K562 (cell line): ENCODE measurements around the gene METTL18. TPM values are rescaled to one million over a fixed set of nuclear protein-coding genes. Genes with fewer than 3 reads are reported as not detected.

ENCODE experiments used
- E4F1 ChIP-seq: fragments of 250-450 bp; sonication (Bioruptor Pico); IDR thresholded peaks from 2 replicates; pipeline ENCODE4 v1.5.0; 2021; ENCODE audit warnings: mild to moderate bottlenecking, borderline replicate concordance
- ELK1 ChIP-seq: sonication (generic); formaldehyde crosslinking; IDR thresholded peaks from 2 replicates; pipeline ENCODE4 v1.8.1; 2022; ENCODE audit warnings: missing genetic modification reagents
- IRF1 ChIP-seq: sonication (generic); formaldehyde crosslinking; IDR thresholded peaks from 2 replicates; pipeline ENCODE4 v1.8.0; 2022; ENCODE audit warnings: missing genetic modification reagents, mild to moderate bottlenecking, borderline replicate concordance
- KAT2B ChIP-seq: IDR thresholded peaks from one replicate; pipeline ENCODE4 v1.6.1; 2012; ENCODE audit warnings: low read depth, mild to moderate bottlenecking, control low read depth, inconsistent platforms, low read length, moderate library complexity
- KDM1A ChIP-seq, 2 experiments: fragments of 450-650 bp; IDR thresholded peaks; 2 replicates each; pipeline ENCODE4 v1.6.1; 2016; ENCODE audit warnings: mild to moderate bottlenecking in 2 of 2
- KDM2B ChIP-seq: fragments of 250-450 bp; sonication (Bioruptor Pico); IDR thresholded peaks from 2 replicates; pipeline ENCODE4 v1.8.0; 2021; ENCODE audit warnings: mild to moderate bottlenecking, moderate library complexity
- MYBL2 ChIP-seq, 2 experiments: fragments of 450-650 bp in 1 of 2; sonication (generic) in 1 of 2; formaldehyde crosslinking in 1 of 2; IDR thresholded peaks; 2 replicates each; pipeline versions ENCODE4 v1.6.1 to v1.8.1; 2017 to 2022; ENCODE audit warnings: borderline replicate concordance in 1 of 2, inconsistent platforms in 1 of 2, low read depth in 1 of 2, mild to moderate bottlenecking in 1 of 2, missing genetic modification reagents in 1 of 2, moderate library complexity in 1 of 2
- SREBF2 ChIP-seq: sonication (generic); formaldehyde crosslinking; IDR thresholded peaks from 2 replicates; pipeline ENCODE4 v1.4.0; 2020; ENCODE audit warnings: mild to moderate bottlenecking, missing genetic modification reagents
- TBP ChIP-seq: optimal IDR thresholded peaks from 2 replicates; pipeline ENCODE3; 2011; ENCODE audit warnings: low read depth, low read length, improper control_type of control experiment
- ZBTB49 ChIP-seq: sonication (generic); formaldehyde crosslinking; IDR thresholded peaks from 2 replicates; pipeline ENCODE4 v1.8.0; 2022; ENCODE audit warnings: missing genetic modification reagents, mild to moderate bottlenecking, borderline replicate concordance
- ZBTB5 ChIP-seq: fragments of 450-650 bp; IDR thresholded peaks from 2 replicates; pipeline ENCODE4 v1.6.1; 2017; ENCODE audit warnings: antibody characterized with exemption
- ZNF133 ChIP-seq: fragments of 250-450 bp; sonication (Bioruptor Pico); IDR thresholded peaks from 2 replicates; pipeline ENCODE4 v1.4.0; 2020; ENCODE audit warnings: mild to moderate bottlenecking
- ZNF444 ChIP-seq: fragments of 250-450 bp; sonication (Bioruptor Pico); IDR thresholded peaks from 2 replicates; pipeline ENCODE4 v1.4.0; 2020; ENCODE audit warnings: mild to moderate bottlenecking, moderate library complexity
- ZNF655 ChIP-seq: fragments of 250-450 bp; sonication (Bioruptor Pico); IDR thresholded peaks from 2 replicates; pipeline ENCODE4 v1.5.0; 2021
- ZNF717 ChIP-seq: fragments of 250-450 bp; sonication (Bioruptor Pico); IDR thresholded peaks from 2 replicates; pipeline ENCODE4 v1.5.0; 2021
- ZSCAN32 ChIP-seq: fragments of 450-650 bp; formaldehyde crosslinking; IDR thresholded peaks from 2 replicates; pipeline ENCODE4 v1.4.0; 2020; ENCODE audit warnings: mild to moderate bottlenecking, moderate library complexity
- polyA plus RNA-seq, 8 experiments: library from polyadenylated mRNA; depleted of rRNA in 4 of 8; stranded (reverse) in 5 of 8; unstranded in 3 of 8; fragments of >200 nt; fragmentation: Nextera tagmentation in 2 of 8; fragmentation: Illumina TruSeq in 1 of 8; extraction: Ambion mirVana in 2 of 8; extraction: Trizol in 1 of 8; gene quantifications; 2 replicates each; pipeline versions ENCODE4 v1.2.1 to v1.2.3, GENCODE V29; 2011 to 2014; ENCODE audit warnings: inconsistent platforms in 1 of 8, missing spikeins in 1 of 8
- total RNA-seq, 7 experiments: library from RNA; depleted of rRNA in 6 of 7; stranded (reverse); fragments of >200 nt in 6 of 7; fragmentation: Illumina TruSeq in 2 of 7; extraction: Trizol in 2 of 7; gene quantifications; 2 replicates each; pipeline versions ENCODE4 v1.2.1 to v1.2.3, GENCODE V29; 2011 to 2021; ENCODE audit warnings: low replicate concordance in 1 of 7

The METTL18 gene
- total and polyA plus RNA-seq, 9 of the 15 experiments (the other 6 are each of a cell fraction or from before 2014, with no cell fraction given), result 9.5 to 40.2 (median 14.7) TPM

GRCh38 chr1:169794530-169795416 is at the start of gene METTL18 (continued):
- TF ChIP-seq ZBTB5 (no peak), ZBTB49 (CRISPR knock-in tag) (no peak), KAT2B (no peak), ZSCAN32 (CRISPR knock-in tag) (no peak), ZNF444 (no peak), IRF1 (CRISPR knock-in tag) (no peak), TBP (peak; percentile 95), SREBF2 (CRISPR knock-in tag) (no peak), ZNF655 (no peak), MYBL2 (IDR thresholded peaks at IDR 0.05; ENCODE audit: low read depth) (no peak), MYBL2 (CRISPR knock-in tag; IDR thresholded peaks at IDR 0.05; ENCODE audit: borderline replicate concordance) (no peak), ZNF133 (0 out of 2 replicates have a peak, but pooled peaks have one; percentile 18), E4F1 (CRISPR knock-in tag) (no peak), ZNF717 (CRISPR knock-in tag) (no peak), KDM2B (CRISPR knock-in tag) (no peak), KDM1A (IDR thresholded peaks at IDR 0.05) (no peak), ELK1 (CRISPR knock-in tag) (no peak)
